ENCODE results near the gene STEAP1B.

GRCh38 chr7:22447762-22448161 is 52.2 kb downstream of the STEAP1B start:
- no peak for TF ChIP-seq EZH2 (IDR thresholded peaks at IDR 0.05; ENCODE audit: insufficient read depth, poor library complexity, severe bottlenecking)
- no peak for TF ChIP-seq EZH2phosphoT487 (IDR thresholded peaks at IDR 0.05; ENCODE audit: insufficient read depth, low read depth)

Measured in GM23248 (cell line).